Gastrocnemius medialis (tissue), 4 donors: ENCODE data around the gene RRP8. TPM values are rescaled to one million over a fixed set of nuclear protein-coding genes. Genes with fewer than 3 reads are reported as not detected.

ENCODE experiments used
- ATAC-seq, 2 donors: fragments of 150-250 bp; one replicate each; pipeline ENCODE4 v1.9.1; 2016
- DNase-seq, 2 donors: peaks; one replicate each; pipeline ENCODE4 v3.0.0-alpha.2; 2019
- H3K27ac ChIP-seq, 4 donors: fragments of 200-600 bp; sonication (generic); 1 replicate in 1 of 4; 2 replicates in 3 of 4; pipeline ENCODE4 v1.5.1; 2016 to 2018; ENCODE audit warnings: mild to moderate bottlenecking in 2 of 4, moderate library complexity in 1 of 4
- H3K27me3 ChIP-seq, 3 donors: fragments of 200-600 bp; sonication (generic) in 2 of 3; 1 replicate in 1 of 3; 2 replicates in 2 of 3; pipeline versions ENCODE4 v1.5.1 to v1.6.0; 2016 to 2019; ENCODE audit warnings: mild to moderate bottlenecking in 1 of 3, moderate library complexity in 1 of 3
- H3K36me3 ChIP-seq, 2 donors: fragments of 200-600 bp; sonication (generic) in 1 of 2; one replicate each; pipeline ENCODE4 v1.5.1; 2017 to 2018
- H3K4me1 ChIP-seq, 2 donors: fragments of 200-600 bp; sonication (generic) in 1 of 2; one replicate each; pipeline ENCODE4 v1.5.1; 2016 to 2017; ENCODE audit warnings: mild to moderate bottlenecking in 2 of 2
- H3K4me3 ChIP-seq, 4 donors: fragments of 200-600 bp; sonication (generic) in 3 of 4; 1 replicate in 1 of 4; 2 replicates in 3 of 4; pipeline ENCODE4 v1.5.1; 2016 to 2019; ENCODE audit warnings: mild to moderate bottlenecking in 2 of 4
- H3K9me3 ChIP-seq, 3 donors: fragments of 200-600 bp; sonication (generic) in 2 of 3; 1 replicate in 1 of 3; 2 replicates in 2 of 3; pipeline ENCODE4 v1.5.1; 2016 to 2019
- CTCF ChIP-seq, 5 experiments: fragments of 450-650 bp in 3 of 5; fragments of 200-600 bp in 2 of 5; sonication (generic) in 2 of 5; IDR thresholded peaks in 4 of 5; conservative IDR thresholded peaks in 1 of 5; 1 replicate in 4 of 5; 2 replicates in 1 of 5; pipeline ENCODE4 v1.5.1; 2016 to 2019; ENCODE audit warnings: antibody characterized with exemption in 5 of 5, mild to moderate bottlenecking in 3 of 5, moderate library complexity in 3 of 5
- POLR2A ChIP-seq, 2 donors: fragments of 450-650 bp; IDR thresholded peaks; one replicate each; pipeline ENCODE4 v1.6.1; 2017; ENCODE audit warnings: antibody characterized with exemption in 2 of 2, mild to moderate bottlenecking in 2 of 2, moderate library complexity in 2 of 2
- in situ Hi-C, 4 donors: fragments of 200-750 bp; cut with MboI; loops; one replicate each; pipeline versions ENCODE4 v1.15.0 to v1.8.0; 2017; ENCODE audit warnings: low sequenced_read_pairs in 4 of 4
- intact Hi-C: fragments of 100-400 bp; cut with DNase I; formaldehyde crosslinking; loops from one replicate; pipeline ENCODE4 v1.15.1; 2023; ENCODE audit warnings: low total_unique reads
- total RNA-seq, 4 donors: library from RNA; depleted of rRNA; stranded (reverse); fragments of >200 nt; gene quantifications; one replicate each; pipeline versions ENCODE4 v1.1.0 to v1.2.3, GENCODE V29; 2016

Gene RRP8
- total RNA-seq = 10 to 100 TPM; 10.9 to 25.7 (median 14.9) TPM

DNA sequence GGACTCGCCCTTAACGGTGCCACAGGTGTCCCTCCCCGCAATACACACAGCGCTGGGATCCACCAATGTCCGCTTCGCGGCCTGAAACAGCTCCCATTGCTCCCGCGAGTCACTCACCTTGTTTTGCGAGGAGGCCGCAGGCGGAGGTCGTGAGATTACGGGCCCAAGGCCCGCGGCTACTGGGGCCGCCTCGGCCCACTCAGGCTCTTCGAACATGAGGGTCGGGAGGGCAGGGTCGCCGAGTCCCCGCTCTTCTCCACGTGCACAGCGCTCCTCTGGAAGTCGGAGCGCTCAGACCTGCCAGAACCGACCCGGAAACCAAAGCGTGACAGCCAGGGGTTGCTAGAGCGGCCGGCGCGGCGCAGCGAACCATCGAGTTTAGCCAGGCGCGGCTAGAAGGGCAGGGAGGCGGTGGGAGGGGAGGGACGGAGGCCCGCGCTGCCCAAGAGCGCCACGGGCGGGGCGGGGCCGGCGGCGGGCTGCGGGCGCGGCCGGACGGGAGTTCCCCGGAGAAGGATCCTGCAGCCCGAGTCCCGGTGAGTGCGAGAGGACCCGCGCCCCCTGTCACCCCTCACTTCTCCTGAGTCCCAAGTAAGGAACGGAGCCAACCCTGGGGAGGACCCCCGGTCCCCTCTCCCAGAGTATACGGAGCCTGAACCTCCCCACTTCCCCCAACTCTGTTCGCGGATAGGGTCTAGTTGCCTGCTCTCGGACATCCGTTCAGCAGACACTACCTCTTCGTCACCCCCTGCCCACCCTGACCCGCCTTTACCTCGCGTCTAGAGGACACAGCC, at the start of gene RRP8, which contains the start of gene ILK:
Gene RRP8 (minus strand): TSS at position 330 of the 794 bp plus-strand sequence. CDS start 114 bp downstream, at position 216.
Gene ILK (plus strand): TSS at position 488 of the 794 bp plus-strand sequence. CDS start 498 bp downstream, outside the sequence.
- Histone ChIP-seq H3K9me3 (no peaks in the 10 kb centered on the region), H3K4me3 (peak within 1 kb of the TSS; percentile 87 to 97 (median 90)), H3K4me1 (peaks cover 52% of the 10 kb centered on the region in 2 donors), H3K27ac (peak within 1 kb of the TSS; percentile 93 to 97 (median 94)), H3K27me3 (no peaks in the 10 kb centered on the region), H3K36me3 (peaks cover 0 to 47% of the 10 kb centered on the region in 2 donors)
- ATAC-seq (peak; percentile 87 to 89), DNase-seq (peak; percentile 88 to 91)
- intact Hi-C loops = loop anchor here (1.0 to 10.0 kb wide), 4 partner anchors 80 to 369 kb away; partner anchors contain the start of genes ARFIP2, CNGA4, FHIP1B and MRPL17
- in situ Hi-C loops = loop anchor here in 2 of 4 donors (5.0 to 10.0 kb wide), 3 partner anchors 79 to 129 kb away; partner anchors contain the start of genes MRPL17 (in 2 of the 2) and TRIM3 (in 1 of the 2)
- TF ChIP-seq CTCF (IDR thresholded peaks at IDR 0.05 in 4 of 5, conservative IDR thresholded peaks at IDR 0.05 in 1 of 5) = peak in 4 of 5 experiments; percentile 25 to 59 (median 32)
- TF ChIP-seq POLR2A (IDR thresholded peaks at IDR 0.05) = peak; percentile 87 to 91

DNA sequence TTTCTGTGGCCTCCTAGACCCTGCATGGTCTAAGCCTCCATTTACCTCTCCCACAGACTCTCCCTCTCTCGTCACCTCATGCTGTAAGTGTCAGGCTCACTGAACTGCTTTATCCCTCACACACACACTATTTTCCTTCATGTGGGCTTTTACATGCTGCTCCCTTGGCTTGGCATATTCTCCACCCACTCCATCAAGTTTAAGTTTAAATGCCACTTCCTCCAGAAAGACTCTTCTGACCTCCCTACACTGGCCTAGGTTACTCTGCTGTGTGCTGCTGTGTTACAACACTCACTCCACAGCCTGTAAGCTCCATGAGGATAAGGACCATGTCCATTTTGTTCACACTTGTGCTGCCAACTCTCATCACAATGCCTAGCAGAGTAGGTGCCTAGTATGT, 49.7 kb upstream of the RRP8 start:
- intact Hi-C loops (no loop called here), in situ Hi-C loops (no loop called here)
- Histone ChIP-seq H3K36me3 (no peaks in the 10 kb centered on the region), H3K4me1 (peaks cover 0 to 9% of the 10 kb centered on the region in 2 donors), H3K4me3 (no peak overlapping the region), H3K9me3 (no peaks in the 10 kb centered on the region), H3K27me3 (peaks cover 18 to 25% (median 23%) of the 10 kb centered on the region in 3 donors), H3K27ac (no peak overlapping the region)
- DNase-seq = no peak
- ATAC-seq = no peak
- no peak for TF ChIP-seq POLR2A (IDR thresholded peaks at IDR 0.05)
- TF ChIP-seq CTCF (IDR thresholded peaks at IDR 0.05 in 4 of 5, conservative IDR thresholded peaks at IDR 0.05 in 1 of 5) = no peak

- H3K27ac ChIP-seq = no peak overlapping the region
- in situ Hi-C loops = no loop called here
- peaks cover 18 to 21% (median 20%) of the 10 kb centered on the region in 3 donors for H3K27me3 ChIP-seq
- no peak overlapping the region for H3K4me3 ChIP-seq
- ATAC-seq = no peak
- H3K36me3 ChIP-seq = no peaks in the 10 kb centered on the region
- H3K9me3 ChIP-seq = no peaks in the 10 kb centered on the region
- H3K4me1 ChIP-seq = peaks cover 3 to 18% of the 10 kb centered on the region in 2 donors
- intact Hi-C loops = no loop called here
- DNase-seq = no peak
- TF ChIP-seq CTCF (IDR thresholded peaks at IDR 0.05 in 4 of 5, conservative IDR thresholded peaks at IDR 0.05 in 1 of 5) = no peak
Measured at GRCh38 chr11:6652182-6652581, 48.8 kb upstream of the RRP8 start.

DNA sequence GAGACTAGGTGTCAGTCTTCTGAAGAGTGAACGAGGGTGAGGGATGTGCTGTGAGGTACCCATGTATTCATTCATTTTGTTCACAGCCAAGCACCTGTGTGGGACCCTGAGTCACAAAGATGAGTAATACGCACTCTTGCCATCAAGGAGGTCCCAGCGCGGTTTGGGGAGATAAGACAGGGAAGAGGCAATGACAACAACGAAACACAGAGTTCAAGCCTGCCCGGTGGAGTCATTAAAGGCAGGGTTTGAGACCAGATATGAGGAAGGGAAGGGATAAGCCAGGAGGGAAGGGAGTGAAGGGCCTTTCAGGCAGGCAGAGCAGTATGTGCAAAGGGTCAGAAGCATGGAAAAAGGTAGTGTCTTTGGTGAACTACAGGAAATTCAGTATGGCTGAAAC, 47.6 kb upstream of the RRP8 start:
- ATAC-seq = no peak
- Histone ChIP-seq H3K4me1 (peaks cover 11 to 25% of the 10 kb centered on the region in 2 donors), H3K4me3 (no peak overlapping the region), H3K27me3 (peaks cover 6 to 9% (median 8%) of the 10 kb centered on the region in 3 donors), H3K9me3 (no peaks in the 10 kb centered on the region), H3K36me3 (no peaks in the 10 kb centered on the region), H3K27ac (no peak overlapping the region)
- intact Hi-C loops (no loop called here), in situ Hi-C loops (no loop called here)
- TF ChIP-seq POLR2A (IDR thresholded peaks at IDR 0.05) (no peak), CTCF (IDR thresholded peaks at IDR 0.05 in 4 of 5, conservative IDR thresholded peaks at IDR 0.05 in 1 of 5) (no peak)
- no peak for DNase-seq
